NCI-H2227 (cell line): Measurements from ENCODE around the gene NALCN.

Source experiments
- DNase-seq: peaks from one replicate; lab custom pipeline; 2025; ENCODE audit not compliant: unreplicated experiment; lab: John Stamatoyannopoulos, UW

The NALCN gene

GRCh38 chr13:101415358-101416174, 742 bp downstream of the NALCN start:
- DNase-seq, result peak; percentile 20

GRCh38 chr13:101412076-101412475, 4.2 kb downstream of the NALCN start:
- no peak for DNase-seq

GRCh38 chr13:101408992-101409656, 7.2 kb downstream of the NALCN start:
- no peak for DNase-seq

- DNase-seq, result no peak
These were observed 8.2 kb downstream of the NALCN start for GRCh38 chr13:101408154-101408553.

GRCh38 chr13:101406791-101407190, 9.5 kb downstream of the NALCN start:
- DNase-seq, result no peak

GRCh38 chr13:101401196-101401595, 15.1 kb downstream of the NALCN start:
- no peak for DNase-seq

GRCh38 chr13:101399365-101399764, 16.9 kb downstream of the NALCN start:
- no peak for DNase-seq

- DNase-seq, result no peak
These were observed 17.4 kb downstream of the NALCN start for GRCh38 chr13:101398920-101399319.

GRCh38 chr13:101398191-101398590, 18.1 kb downstream of the NALCN start:
- no peak for DNase-seq

- DNase-seq, result no peak
These were observed 18.6 kb downstream of the NALCN start for GRCh38 chr13:101397742-101398141.

- DNase-seq, result no peak
These were observed 21.7 kb downstream of the NALCN start for GRCh38 chr13:101394605-101395004.

- no peak for DNase-seq
These were observed 23.2 kb downstream of the NALCN start for GRCh38 chr13:101393140-101393539.

- DNase-seq, result no peak
These were observed 25.8 kb downstream of the NALCN start for GRCh38 chr13:101390461-101390860.

- DNase-seq, result no peak
These were observed 31.4 kb downstream of the NALCN start for GRCh38 chr13:101384929-101385328.

GRCh38 chr13:101383595-101383994, 32.7 kb downstream of the NALCN start:
- no peak for DNase-seq

GRCh38 chr13:101382701-101383100, 33.6 kb downstream of the NALCN start:
- DNase-seq, result no peak

GRCh38 chr13:101382086-101382485, 34.2 kb downstream of the NALCN start:
- DNase-seq, result no peak

GRCh38 chr13:101360525-101360924, 55.8 kb downstream of the NALCN start:
- no peak for DNase-seq

GRCh38 chr13:101354895-101355294, 61.4 kb downstream of the NALCN start:
- DNase-seq, result no peak

GRCh38 chr13:101346942-101347728, 69.2 kb downstream of the NALCN start:
- DNase-seq, result no peak

- DNase-seq, result no peak
These were observed 70.1 kb downstream of the NALCN start for GRCh38 chr13:101346161-101346560.
